Central memory CD8-positive, alpha-beta T cell (primary cell): ENCODE results near the gene MPC2.
"Not testable (repeated sequence)": the region's sequence is repeated elsewhere in the genome, so short reads cannot be mapped to it uniquely, and the experiment has no call there.

Experiments
- ATAC-seq: fragments of 150-1000 bp; cut with Tn5 transposase; replicated peaks from 2 replicates; pipeline ENCODE4 v1.10.0; 2022; ENCODE audit warnings: mild to moderate bottlenecking, moderate FRiP score, moderate number of reproducible peaks; ENCODE audit not compliant: poor library complexity, severe bottlenecking; ENCODE audit errors: extremely low read depth
- DNase-seq, 2 donors: peaks; one replicate each; pipeline ENCODE4 v3.0.0; 2021; ENCODE audit warnings: low spot score in 2 of 2
- H3K27ac Mint-ChIP-seq: one replicate; pipeline ENCODE4 v1.8.0; 2022; ENCODE audit warnings: low read depth, mild to moderate bottlenecking, moderate library complexity, mixed read lengths
- H3K27me3 Mint-ChIP-seq: one replicate; pipeline ENCODE4 v1.8.0; 2022; ENCODE audit warnings: mixed read lengths
- H3K36me3 Mint-ChIP-seq: one replicate; pipeline ENCODE4 v1.8.0; 2022; ENCODE audit warnings: mild to moderate bottlenecking, moderate library complexity, mixed read lengths; ENCODE audit not compliant: insufficient read depth
- H3K4me1 Mint-ChIP-seq: one replicate; pipeline ENCODE4 v1.8.0; 2022; ENCODE audit warnings: mixed read lengths
- H3K4me3 Mint-ChIP-seq: one replicate; pipeline ENCODE4 v1.8.0; 2022; ENCODE audit warnings: mild to moderate bottlenecking, moderate library complexity, mixed read lengths
- H3K9me3 Mint-ChIP-seq: one replicate; pipeline ENCODE4 v1.8.0; 2022; ENCODE audit warnings: mixed read lengths

Gene MPC2

DNA sequence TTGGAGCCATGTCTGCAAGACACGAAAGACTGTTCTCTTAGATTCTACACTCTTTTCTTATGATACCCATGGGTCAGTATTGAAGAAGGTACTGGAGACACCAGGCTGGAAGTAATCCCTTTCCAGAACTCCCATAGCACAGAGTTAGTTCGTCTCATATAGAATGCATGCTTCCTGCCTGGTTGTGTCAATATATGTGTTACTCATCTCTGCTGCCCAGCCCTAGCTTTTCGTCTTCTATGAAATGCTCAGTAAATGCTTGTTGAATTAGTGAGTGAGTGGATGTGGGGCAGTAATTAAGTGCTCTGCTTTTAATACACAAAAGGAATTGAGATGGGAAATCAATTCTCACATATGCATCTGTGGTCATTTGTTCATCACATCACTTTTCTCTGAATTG is 55.1 kb downstream of the MPC2 start:
- no peak for DNase-seq
- no peak for ATAC-seq
- Mint-ChIP-seq H3K4me1 (no peaks in the 10 kb centered on the region), H3K4me3 (no peak overlapping the region), H3K9me3 (no peaks in the 10 kb centered on the region), H3K27ac (no peak overlapping the region), H3K36me3 (no peaks in the 10 kb centered on the region), H3K27me3 (peaks cover 16% of the 10 kb centered on the region)

GRCh38 chr1:167881069-167881468 is 55.8 kb downstream of the MPC2 start:
- H3K9me3 Mint-ChIP-seq: no peaks in the 10 kb centered on the region
- no peak for DNase-seq
- H3K27ac Mint-ChIP-seq: no peak overlapping the region
- H3K36me3 Mint-ChIP-seq: no peaks in the 10 kb centered on the region
- H3K4me3 Mint-ChIP-seq: no peak overlapping the region
- H3K27me3 Mint-ChIP-seq: peaks cover 14% of the 10 kb centered on the region
- ATAC-seq: no peak
- H3K4me1 Mint-ChIP-seq: no peaks in the 10 kb centered on the region

DNA sequence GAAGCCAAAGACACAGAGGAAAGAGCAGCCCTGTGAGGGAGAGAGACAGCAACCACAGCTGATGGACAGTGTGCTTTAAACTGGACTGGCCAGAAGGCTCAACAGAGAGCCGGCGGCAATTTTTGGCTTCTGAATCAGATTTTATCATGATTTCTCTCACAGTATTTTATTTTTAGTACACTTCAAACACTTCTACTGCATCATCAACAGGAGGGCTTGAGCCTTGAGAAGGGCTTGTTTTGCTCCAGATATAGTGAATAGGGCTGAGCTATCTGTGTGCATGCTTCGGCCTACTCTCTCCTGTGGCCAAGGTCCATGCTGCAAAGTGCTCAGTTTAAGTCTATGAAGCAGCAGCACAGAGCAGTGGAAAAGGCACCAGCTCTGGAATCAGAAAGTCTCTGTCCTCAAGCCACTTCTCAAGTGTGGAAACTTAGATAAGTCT is 56.3 kb downstream of the MPC2 start:
- H3K27ac Mint-ChIP-seq: no peak overlapping the region
- peaks cover 9% of the 10 kb centered on the region for H3K27me3 Mint-ChIP-seq
- H3K9me3 Mint-ChIP-seq: no peaks in the 10 kb centered on the region
- DNase-seq (no peak), ATAC-seq (no peak)
- no peaks in the 10 kb centered on the region for H3K4me1 Mint-ChIP-seq
- no peaks in the 10 kb centered on the region for H3K36me3 Mint-ChIP-seq
- no peak overlapping the region for H3K4me3 Mint-ChIP-seq

GRCh38 chr1:167879508-167879907 is 57.4 kb downstream of the MPC2 start:
- H3K4me3 Mint-ChIP-seq: no peak overlapping the region
- no peak overlapping the region for H3K27ac Mint-ChIP-seq
- H3K9me3 Mint-ChIP-seq: no peaks in the 10 kb centered on the region
- no peaks in the 10 kb centered on the region for H3K36me3 Mint-ChIP-seq
- no peaks in the 10 kb centered on the region for H3K4me1 Mint-ChIP-seq
- DNase-seq: no peak
- ATAC-seq: no peak
- H3K27me3 Mint-ChIP-seq: no peaks in the 10 kb centered on the region

GRCh38 chr1:167878372-167879160 is 58.3 kb downstream of the MPC2 start:
- H3K4me3 Mint-ChIP-seq: no peak overlapping the region
- DNase-seq (no peak), ATAC-seq (no peak)
- H3K27me3 Mint-ChIP-seq: no peaks in the 10 kb centered on the region
- no peaks in the 10 kb centered on the region for H3K4me1 Mint-ChIP-seq
- no peak overlapping the region for H3K27ac Mint-ChIP-seq
- H3K9me3 Mint-ChIP-seq: no peaks in the 10 kb centered on the region
- no peaks in the 10 kb centered on the region for H3K36me3 Mint-ChIP-seq

DNA sequence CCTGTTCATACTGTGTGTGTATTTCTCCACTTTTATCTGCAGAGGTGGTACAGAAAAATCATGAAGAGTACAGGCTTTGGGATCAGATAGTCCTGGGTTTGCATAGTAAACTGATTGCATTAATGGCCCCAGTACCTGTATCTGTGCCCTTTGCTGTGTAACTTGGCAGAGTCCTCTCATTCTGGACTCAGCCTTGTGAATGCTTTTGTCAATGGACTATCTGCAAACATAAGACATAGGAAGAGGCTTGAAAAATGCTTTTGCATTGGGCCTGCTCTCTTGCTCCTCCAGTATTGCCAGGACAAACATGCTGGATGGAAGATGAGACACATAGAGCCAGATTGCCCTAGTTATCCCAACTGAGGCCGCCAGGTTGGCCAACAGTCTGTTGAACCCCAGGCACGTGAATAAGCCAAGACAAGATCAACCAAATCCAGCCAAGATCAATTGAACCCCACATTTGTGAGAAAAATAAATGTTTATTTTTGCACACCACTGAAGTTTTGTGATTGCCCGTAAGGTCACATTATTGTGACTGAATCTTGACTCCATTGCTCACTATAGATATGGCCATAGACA is 60.2 kb downstream of the MPC2 start:
- ATAC-seq: no peak

GRCh38 chr1:167871331-167871730 is 65.5 kb downstream of the MPC2 start:
- no peak for ATAC-seq
- no peaks in the 10 kb centered on the region for H3K36me3 Mint-ChIP-seq
- H3K4me1 Mint-ChIP-seq: no peaks in the 10 kb centered on the region
- no peak for DNase-seq
- H3K4me3 Mint-ChIP-seq: no peak overlapping the region
- no peak overlapping the region for H3K27ac Mint-ChIP-seq
- H3K9me3 Mint-ChIP-seq: no peaks in the 10 kb centered on the region
- no peaks in the 10 kb centered on the region for H3K27me3 Mint-ChIP-seq

More for the DNA sequence above, 60.2 kb downstream of the MPC2 start:
- H3K9me3 Mint-ChIP-seq: no peaks in the 10 kb centered on the region
- no peaks in the 10 kb centered on the region for H3K27me3 Mint-ChIP-seq
- no peaks in the 10 kb centered on the region for H3K4me1 Mint-ChIP-seq
- H3K4me3 Mint-ChIP-seq: no peak overlapping the region
- no peak for DNase-seq
- no peaks in the 10 kb centered on the region for H3K36me3 Mint-ChIP-seq
- H3K27ac Mint-ChIP-seq: no peak overlapping the region

GRCh38 chr1:167869157-167870001 is 67.5 kb downstream of the MPC2 start:
- H3K27me3 Mint-ChIP-seq, H3K9me3 Mint-ChIP-seq, H3K4me3 Mint-ChIP-seq, DNase-seq, H3K27ac Mint-ChIP-seq, ATAC-seq, H3K4me1 Mint-ChIP-seq, H3K36me3 Mint-ChIP-seq: not testable (repeated sequence)

DNA sequence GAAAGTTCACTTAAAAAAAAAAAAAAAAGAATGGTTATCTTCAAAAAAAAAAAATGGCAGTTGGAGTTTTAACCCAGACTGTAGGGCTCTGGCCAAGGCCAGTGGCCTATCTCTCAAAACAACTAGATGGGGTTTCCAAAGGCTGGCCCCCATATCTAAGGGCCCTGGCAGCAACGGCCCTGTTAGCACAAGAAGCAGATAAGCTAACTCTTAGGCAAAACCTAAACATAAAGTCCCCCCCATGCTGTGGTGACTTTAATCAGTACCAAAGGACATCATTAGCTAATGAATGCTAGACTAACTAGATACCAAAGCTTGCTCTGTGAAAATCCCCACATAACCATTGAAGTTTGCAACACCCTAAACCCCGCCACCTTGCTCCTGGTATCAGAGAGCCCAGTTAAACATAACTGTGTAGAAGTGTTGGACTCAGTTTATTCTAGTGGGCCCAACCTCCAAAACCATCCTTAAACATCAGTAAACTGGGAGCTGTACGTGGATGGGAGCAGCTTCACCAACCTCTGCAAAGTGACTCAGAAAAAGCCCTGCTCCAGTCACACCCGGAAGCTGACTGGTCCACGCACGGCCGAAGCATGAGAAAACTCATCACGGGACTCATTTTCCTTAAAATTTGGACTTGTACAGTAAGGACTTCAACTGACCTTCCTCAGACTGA is 70.0 kb downstream of the MPC2 start:
- H3K4me3 Mint-ChIP-seq, H3K9me3 Mint-ChIP-seq, H3K27ac Mint-ChIP-seq, DNase-seq, H3K4me1 Mint-ChIP-seq, H3K27me3 Mint-ChIP-seq, ATAC-seq, H3K36me3 Mint-ChIP-seq: not testable (repeated sequence)
